Measurements from ENCODE around the gene OR6C70.
"Not testable (repeated sequence)": the region's sequence is repeated elsewhere in the genome, so short reads cannot be mapped to it uniquely, and the experiment has no call there.

The OR6C70 gene

GRCh38 chr12:55470088-55470829 is at the start of gene OR6C70:
Gene OR6C70, minus strand, starts transcription at chr12:55470138. Its CDS starts 0 bp downstream, at chr12:55470138.
- no peak for DNase-seq

GRCh38 chr12:55516391-55516790 is 46.5 kb upstream of the OR6C70 start:
- DNase-seq = no peak

DNA sequence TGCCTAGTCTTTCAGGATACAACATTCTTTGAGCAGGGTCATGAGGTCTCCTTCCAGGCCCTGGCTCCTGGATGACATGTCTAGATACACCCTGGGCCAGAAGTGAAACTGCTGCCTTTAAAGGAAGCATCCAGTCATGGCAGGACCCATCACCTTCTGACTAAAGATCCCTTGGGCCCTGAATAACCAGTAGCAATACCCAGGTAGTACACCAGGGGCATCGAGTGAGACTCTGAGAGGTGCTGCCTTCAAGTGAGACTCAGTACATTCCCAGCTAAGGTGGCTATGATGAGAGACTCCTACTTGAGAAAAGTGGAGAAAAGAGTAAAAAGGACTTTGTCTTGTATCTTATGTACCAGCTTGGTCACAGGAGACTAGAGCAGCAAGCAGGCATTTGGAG is 45.8 kb upstream of the OR6C70 start:
- DNase-seq = no peak

DNA sequence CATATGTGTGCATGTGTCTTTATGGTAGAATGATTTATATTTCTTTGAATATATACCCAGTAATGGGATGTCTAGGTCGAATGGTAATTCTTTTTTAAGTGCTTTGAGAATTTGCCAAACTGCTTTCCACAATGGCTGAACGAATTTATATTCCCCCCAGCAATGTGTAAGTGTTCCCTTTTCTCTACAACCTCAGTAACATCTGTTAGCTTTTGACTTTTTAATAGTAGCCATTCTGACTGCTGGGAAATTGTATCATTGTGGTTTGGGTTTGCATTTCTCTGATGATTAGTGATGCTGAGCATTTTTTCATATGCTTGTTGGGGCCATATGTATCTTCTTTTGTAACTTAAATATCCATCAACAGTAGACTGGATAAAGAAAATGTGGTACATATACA is 31.7 kb upstream of the OR6C70 start:
- DNase-seq = no peak

GRCh38 chr12:55499810-55500252 is 29.9 kb upstream of the OR6C70 start:
- no peak for DNase-seq

DNA sequence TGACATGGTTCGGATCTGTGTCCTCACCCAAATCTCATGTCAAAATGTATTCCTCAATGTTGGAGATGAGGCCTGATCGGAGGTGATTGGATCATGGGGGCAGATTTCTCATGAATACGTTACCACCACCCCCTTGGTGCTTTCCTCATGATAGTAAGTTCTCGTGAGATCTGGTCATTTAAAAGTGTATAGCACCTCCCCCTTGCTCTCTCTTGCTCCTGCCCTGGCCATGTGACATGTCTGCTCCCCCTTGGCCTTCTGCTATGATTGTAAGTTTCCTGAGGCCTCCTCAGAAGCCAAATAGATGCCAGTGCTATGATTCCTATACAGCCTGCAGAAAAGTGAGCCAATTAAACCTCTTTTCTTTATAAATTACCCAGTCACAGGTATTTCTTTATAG is 29.3 kb upstream of the OR6C70 start:
- no peak for DNase-seq

DNA sequence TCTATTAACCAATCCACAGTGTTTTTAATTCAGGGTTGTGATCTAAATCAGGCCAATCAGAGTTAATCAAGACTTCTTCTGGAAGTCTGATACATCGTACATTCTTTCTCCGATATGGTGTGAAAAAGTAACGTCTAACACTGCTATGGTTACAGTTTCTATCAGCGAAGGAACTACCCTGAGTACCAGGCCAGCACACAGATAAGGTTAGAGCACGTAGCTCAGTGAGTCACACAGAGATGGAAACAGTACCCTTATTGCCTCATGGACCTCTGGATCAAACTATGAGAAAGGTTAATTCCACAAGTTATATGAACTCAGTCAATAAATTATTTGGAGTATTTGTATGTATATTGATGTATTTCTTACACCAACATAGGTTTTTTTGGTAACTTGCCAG is 25.6 kb upstream of the OR6C70 start:
- no peak for DNase-seq

DNA sequence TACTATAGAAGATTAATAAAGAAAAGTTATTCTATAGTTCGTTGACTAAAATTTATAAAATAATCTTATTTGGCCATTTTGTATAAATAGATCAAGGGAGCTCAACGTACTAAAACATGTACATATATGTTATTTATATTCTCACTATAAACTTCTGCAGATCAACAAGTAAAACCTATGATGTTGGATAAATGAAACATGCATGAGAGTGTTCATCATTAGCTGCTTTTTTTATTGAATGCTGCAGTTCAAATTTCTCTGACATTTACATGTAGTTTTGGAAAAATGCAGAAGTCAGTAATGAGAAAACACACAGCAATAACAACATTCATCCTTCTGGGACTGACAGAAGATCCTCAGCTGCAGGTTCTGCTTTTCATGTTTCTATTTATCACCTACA is 22.1 kb upstream of the OR6C70 start, which contains the start of gene OR6C68:
OR6C68 (plus strand) TSS at position 301 of the 400 bp plus-strand sequence; CDS start at position 301, 0 bp downstream.
- no peak for DNase-seq

DNA sequence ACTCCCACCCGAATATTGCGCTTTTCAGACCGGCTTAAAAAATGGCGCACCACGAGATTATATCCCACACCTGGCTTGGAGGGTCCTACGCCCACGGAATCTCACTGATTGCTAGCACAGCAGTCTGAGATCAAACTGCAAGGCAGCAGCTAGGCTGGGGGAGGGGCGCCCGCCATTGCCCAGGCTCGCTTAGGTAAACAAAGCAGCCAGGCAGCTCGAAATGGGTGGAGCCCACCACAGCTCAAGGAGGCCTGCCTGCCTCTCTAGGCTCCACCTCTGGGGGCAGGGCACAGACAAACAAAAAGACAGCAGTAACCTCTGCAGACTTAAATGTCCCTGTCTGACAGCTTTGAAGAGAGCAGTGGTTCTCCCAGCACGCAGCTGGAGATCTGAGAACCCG is 14.3 kb upstream of the OR6C70 start:
- DNase-seq = not testable (repeated sequence)

- not testable (repeated sequence) for DNase-seq
These were observed 9.2 kb upstream of the OR6C70 start for GRCh38 chr12:55479136-55479535.

DNA sequence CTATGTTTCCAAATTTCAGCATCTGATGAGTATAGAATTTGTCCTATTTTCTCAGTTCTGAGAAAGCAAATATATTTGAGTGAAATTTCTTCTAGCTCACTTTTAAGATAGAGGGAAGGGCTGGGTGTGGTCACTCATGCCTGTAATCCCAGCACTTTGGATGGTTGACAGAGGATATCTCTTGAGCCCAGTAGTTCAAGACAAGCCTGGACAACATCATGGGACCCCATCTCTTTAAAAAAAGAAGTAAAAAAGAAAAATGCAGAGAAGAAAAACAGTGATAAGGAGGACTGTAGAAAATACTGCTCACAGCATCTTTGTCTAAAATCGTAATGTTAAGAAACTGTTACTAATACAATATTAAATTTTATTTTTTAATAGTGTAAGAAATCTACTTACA is 2.3 kb upstream of the OR6C70 start:
- no peak for DNase-seq

GRCh38 chr12:55469291-55469690 is 647 bp downstream of the OR6C70 start:
- DNase-seq = no peak

DNA sequence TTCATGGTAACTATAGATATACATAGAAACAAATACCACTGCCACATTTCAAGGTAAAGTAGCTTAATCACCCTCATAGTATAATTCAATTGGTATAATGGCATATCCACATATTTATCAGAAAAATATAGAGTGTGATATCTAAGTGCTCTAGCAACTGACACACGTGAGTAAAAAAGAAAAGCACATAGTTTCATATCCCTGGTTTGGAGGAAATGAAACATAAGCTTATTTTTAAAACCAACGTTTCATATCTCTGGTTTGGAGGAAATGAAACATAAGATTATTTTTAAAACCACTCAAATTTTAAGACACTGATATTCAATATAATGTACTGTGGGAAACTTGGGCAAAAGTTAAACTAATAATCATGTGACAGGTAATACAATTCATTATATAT is 2.1 kb downstream of the OR6C70 start:
- DNase-seq = no peak

- not testable (repeated sequence) for DNase-seq
These were observed 5.0 kb downstream of the OR6C70 start for GRCh38 chr12:55464926-55465325.

- no peak for DNase-seq
These were observed 21.1 kb downstream of the OR6C70 start for GRCh38 chr12:55448825-55449224.

DNA sequence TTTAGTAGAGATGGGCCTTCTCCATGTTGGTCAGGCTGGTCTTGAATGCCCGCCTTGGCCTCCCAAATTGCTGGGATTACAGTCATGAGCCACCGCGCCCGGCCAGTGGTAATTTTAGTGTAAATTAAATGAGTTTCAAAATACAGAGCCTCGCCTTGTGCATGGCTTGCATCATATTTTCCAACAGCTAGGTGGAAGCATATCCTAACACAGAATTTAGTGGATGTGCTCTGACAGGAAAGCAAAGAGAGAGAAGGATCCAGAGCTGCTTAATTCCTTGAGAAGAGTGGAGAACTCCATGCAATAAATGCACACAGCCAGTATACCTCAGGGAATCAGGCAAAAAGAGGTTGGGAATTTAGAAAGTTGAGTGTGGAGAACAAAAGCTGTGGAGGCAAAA is 23.6 kb downstream of the OR6C70 start:
- DNase-seq = no peak

GRCh38 chr12:55445357-55445756 is 24.6 kb downstream of the OR6C70 start:
- no peak for DNase-seq

GRCh38 chr12:55443776-55444175 is 26.2 kb downstream of the OR6C70 start, which contains the start of gene OR6C2:
Gene OR6C2, plus strand, starts transcription at chr12:55444076. Its CDS starts 8,138 bp downstream, at chr12:55452214.
- no peak for DNase-seq

- DNase-seq = not testable (repeated sequence)
These were observed 28.7 kb downstream of the OR6C70 start for GRCh38 chr12:55441233-55441632.

DNA sequence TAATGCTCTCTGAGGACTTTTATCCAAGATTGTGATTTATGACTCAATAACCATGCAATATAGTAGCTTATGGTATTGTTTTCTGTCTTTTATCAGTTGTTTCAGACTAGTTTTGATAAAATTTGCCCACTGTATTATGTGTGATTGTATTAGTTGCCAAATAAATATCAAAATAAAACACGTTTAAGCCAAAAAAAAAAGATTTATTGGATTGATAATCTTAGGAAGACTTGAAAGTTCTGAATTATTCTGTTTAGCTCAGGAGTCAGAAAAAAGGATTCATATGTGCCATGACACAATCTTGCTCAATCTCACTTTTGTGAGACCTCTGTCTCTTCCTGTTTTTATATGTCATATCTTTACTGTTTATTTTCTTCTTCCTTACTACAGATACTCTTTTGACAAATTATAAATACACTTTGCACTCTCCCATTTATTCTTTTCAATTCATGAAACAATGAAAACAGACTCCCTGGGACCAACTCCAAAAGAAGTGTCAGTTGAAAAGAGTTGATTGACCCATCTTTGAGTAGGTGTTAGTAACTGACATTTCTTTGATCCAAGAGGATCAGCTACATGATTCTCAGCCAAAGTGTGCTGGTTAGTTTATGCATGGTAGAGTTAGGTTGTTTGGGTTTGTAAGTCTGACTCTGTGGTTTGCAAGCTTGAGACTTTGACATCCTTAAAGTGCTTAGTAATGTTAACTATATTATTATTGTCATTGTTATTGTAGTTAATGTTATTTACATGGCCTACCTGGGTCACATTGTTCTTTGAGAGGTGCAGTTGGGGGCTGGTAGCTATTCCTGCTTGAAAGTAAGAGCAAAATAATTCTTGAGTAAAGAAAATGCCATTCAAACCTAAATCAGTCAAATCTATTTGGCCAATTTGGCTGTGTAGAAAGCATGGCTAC is 41.4 kb downstream of the OR6C70 start:
- DNase-seq = no peak

GRCh38 chr12:55425954-55426353 is 44.0 kb downstream of the OR6C70 start, which contains the start of gene OR6C76:
Gene OR6C76, plus strand, starts transcription at chr12:55426254. Its CDS starts 0 bp downstream, at chr12:55426254.
- no peak for DNase-seq

DNA sequence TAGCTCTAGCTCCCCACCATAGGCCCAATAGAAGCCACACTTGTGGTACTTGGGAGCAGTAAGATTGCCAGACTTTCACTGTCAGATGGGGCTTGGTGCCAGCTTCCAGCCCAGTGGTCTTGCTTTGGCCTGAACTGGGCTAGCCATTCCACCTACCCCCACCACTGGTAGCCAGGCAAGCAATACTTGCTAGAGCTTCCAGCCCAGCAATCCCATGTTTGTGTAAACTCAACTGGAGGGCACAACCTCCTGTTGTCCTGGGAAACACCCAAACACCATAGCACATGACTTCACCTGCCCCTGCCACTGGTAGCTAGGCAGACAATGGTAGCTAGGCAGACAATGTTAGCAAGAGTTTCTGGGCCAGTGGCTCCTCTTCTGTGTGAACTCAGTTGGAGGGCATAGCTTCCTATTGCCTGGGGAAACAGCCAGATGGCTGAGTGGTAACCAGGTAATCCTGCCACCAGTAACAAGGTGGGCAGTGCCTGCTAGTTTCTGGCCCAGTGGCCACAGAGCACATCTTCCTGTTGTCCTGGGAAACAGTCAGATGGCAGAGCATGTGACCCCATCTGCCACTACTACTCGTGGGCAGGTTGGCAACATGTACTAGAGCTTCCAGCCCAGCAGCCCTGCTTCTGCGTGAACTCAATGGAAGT is 49.5 kb downstream of the OR6C70 start:
- DNase-seq = peak; percentile 25

All from left hindlimb (tissue), 1 donor.